NOMO-1 treated with dmso at 0.1 percent for 144 hours (cell line): ENCODE data around the gene ACACA.
A peak's percentile ranks its signal among the peaks of the same experiment; 100 is the strongest.
"Not testable (repeated sequence)": the region's sequence is repeated elsewhere in the genome, so short reads cannot be mapped to it uniquely, and the experiment has no call there.

ENCODE experiments used
- DNase-seq: peaks from one replicate; lab custom pipeline; 2025; ENCODE audit not compliant: unreplicated experiment; lab: John Stamatoyannopoulos, UW

Gene ACACA

GRCh38 chr17:37082311-37082860 is 324.2 kb downstream of the ACACA start:
- DNase-seq, result no peak

- DNase-seq, result no peak
Observed at GRCh38 chr17:37081287-37081686, 325.3 kb downstream of the ACACA start.

GRCh38 chr17:37079735-37080134 is 326.9 kb downstream of the ACACA start:
- peak; percentile 37 for DNase-seq

- no peak for DNase-seq
Observed at GRCh38 chr17:37079065-37079708, 327.4 kb downstream of the ACACA start.

- not testable (repeated sequence) for DNase-seq
Observed at GRCh38 chr17:37073464-37073863, 333.2 kb downstream of the ACACA start.

GRCh38 chr17:37069087-37069486 is 337.5 kb downstream of the ACACA start:
- no peak for DNase-seq

- no peak for DNase-seq
Observed at GRCh38 chr17:37068266-37068665, 338.4 kb downstream of the ACACA start.

GRCh38 chr17:37067555-37068111 is 339.0 kb downstream of the ACACA start:
- no peak for DNase-seq

- no peak for DNase-seq
Observed at GRCh38 chr17:37066322-37067255, 340.0 kb downstream of the ACACA start.

- DNase-seq, result no peak
Observed at GRCh38 chr17:37065486-37066321, 340.9 kb downstream of the ACACA start.

- DNase-seq, result no peak
Observed at GRCh38 chr17:37064956-37065355, 341.7 kb downstream of the ACACA start.

GRCh38 chr17:37064206-37064605 is 342.4 kb downstream of the ACACA start:
- DNase-seq, result no peak

GRCh38 chr17:37062021-37062420 is 344.6 kb downstream of the ACACA start:
- DNase-seq, result no peak

- DNase-seq, result no peak
Observed at GRCh38 chr17:37060928-37061327, 345.7 kb downstream of the ACACA start.

- no peak for DNase-seq
Observed at GRCh38 chr17:37060094-37060493, 346.5 kb downstream of the ACACA start.

GRCh38 chr17:37059493-37059892 is 347.1 kb downstream of the ACACA start:
- no peak for DNase-seq

- DNase-seq, result no peak
Observed at GRCh38 chr17:37056622-37057021, 350.0 kb downstream of the ACACA start.

- no peak for DNase-seq
Observed at GRCh38 chr17:37054894-37055293, 351.7 kb downstream of the ACACA start.

- DNase-seq, result no peak
Observed at GRCh38 chr17:37052450-37052849, 354.2 kb downstream of the ACACA start.

GRCh38 chr17:37051833-37052232 is 354.8 kb downstream of the ACACA start:
- no peak for DNase-seq

GRCh38 chr17:37051381-37051780 is 355.3 kb downstream of the ACACA start:
- DNase-seq, result no peak
